DMS153 treated with DMSO at 0.1 percent for 48 hours (cell line): ENCODE measurements around the gene RFTN1.

ENCODE experiments used
- DNase-seq: peaks from one replicate; lab custom pipeline; 2025; ENCODE audit not compliant: unreplicated experiment; lab: John Stamatoyannopoulos, UW

Gene RFTN1

GRCh38 chr3:16289144-16289889, 224.2 kb downstream of the RFTN1 start:
- no peak for DNase-seq

- DNase-seq = no peak
These were observed 224.8 kb downstream of the RFTN1 start for GRCh38 chr3:16288664-16289063.

GRCh38 chr3:16286751-16287543, 226.6 kb downstream of the RFTN1 start:
- DNase-seq = no peak

- DNase-seq = no peak
These were observed 227.3 kb downstream of the RFTN1 start for GRCh38 chr3:16286161-16286560.

GRCh38 chr3:16284633-16285032, 228.9 kb downstream of the RFTN1 start:
- no peak for DNase-seq

- DNase-seq = no peak
These were observed 232.8 kb downstream of the RFTN1 start for GRCh38 chr3:16280671-16281070.

GRCh38 chr3:16279010-16279801, 234.3 kb downstream of the RFTN1 start:
- no peak for DNase-seq

GRCh38 chr3:16277471-16277870, 236.0 kb downstream of the RFTN1 start:
- DNase-seq = no peak

GRCh38 chr3:16273867-16274266, 239.6 kb downstream of the RFTN1 start:
- no peak for DNase-seq

GRCh38 chr3:16272588-16272987, 240.9 kb downstream of the RFTN1 start:
- no peak for DNase-seq

- no peak for DNase-seq
These were observed 242.6 kb downstream of the RFTN1 start for GRCh38 chr3:16270855-16271254.

- DNase-seq = no peak
These were observed 246.8 kb downstream of the RFTN1 start for GRCh38 chr3:16266714-16267113.
